Measurements from ENCODE around the gene STK38. TPM values are rescaled to one million over a fixed set of nuclear protein-coding genes. Genes with fewer than 3 reads are reported as not detected.
"Not testable (repeated sequence)": the region's sequence is repeated elsewhere in the genome, so short reads cannot be mapped to it uniquely, and the experiment has no call there.

Gene STK38
- total and polyA plus RNA-seq, 2 donors, result 20.0 to 50.0 TPM

DNA sequence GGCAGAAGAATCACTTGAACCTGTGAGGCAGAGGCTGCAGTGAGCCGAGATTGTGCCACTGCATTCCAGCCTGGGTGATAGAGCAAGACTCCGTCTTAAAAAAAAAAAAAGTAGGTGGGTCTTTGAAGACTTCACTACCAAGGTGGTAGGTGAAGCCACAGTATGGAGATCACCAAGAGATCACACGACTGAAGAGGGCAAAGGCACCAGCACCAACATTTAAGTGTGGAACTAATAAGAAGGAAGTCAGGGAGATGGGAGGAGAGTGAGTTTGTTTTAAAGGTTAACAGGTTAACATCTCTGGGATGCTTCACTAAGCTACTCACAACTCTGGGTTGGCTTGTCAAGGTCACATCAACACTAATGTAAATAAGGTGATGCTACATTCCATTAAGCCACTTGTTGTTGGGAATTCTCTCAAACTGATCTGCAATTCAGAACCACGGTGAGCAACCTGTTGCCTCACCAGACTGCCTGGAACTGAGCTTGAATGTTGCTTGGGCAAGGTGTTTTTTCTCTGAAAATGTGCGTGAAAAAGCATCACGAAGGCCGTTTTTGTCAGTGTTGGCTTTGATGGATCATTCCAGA lies 55.8 kb downstream of the STK38 start:
- H3K27ac ChIP-seq (ENCODE audit: low read depth in 1 of 2, low read length in 1 of 2), result no peak overlapping the region
- over 99% methylated on average over 7 of the region's 7 CpGs for WGBS
- peaks cover 44 to 78% of the 10 kb centered on the region in 2 donors for H3K36me3 ChIP-seq (ENCODE audit: control insufficient read depth in 2 of 2, insufficient read depth in 2 of 2, low read length in 1 of 2)

DNA sequence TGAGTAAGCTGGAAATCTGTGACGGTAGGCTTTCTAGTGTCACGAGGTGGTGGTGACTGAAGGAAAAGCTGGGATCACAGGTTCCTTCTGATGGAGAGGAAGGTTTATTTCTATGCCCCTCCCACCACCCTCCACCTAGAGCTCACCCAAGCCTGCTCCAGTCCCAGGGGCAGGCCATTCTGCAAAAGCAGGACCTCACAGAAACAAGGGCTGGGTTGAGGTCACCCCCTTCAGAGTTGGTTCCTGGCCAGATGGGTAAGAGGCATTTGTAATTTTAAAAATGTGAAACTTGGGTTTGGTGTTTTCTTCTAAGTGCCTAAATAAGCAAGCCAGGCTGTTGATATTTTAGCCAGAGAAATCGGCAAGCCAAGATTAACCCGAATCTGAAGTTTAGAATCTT lies 57.9 kb downstream of the STK38 start:
- H3K27me3 ChIP-seq (ENCODE audit: control insufficient read depth in 2 of 2, insufficient read depth in 1 of 2, low read length in 1 of 2), result no peaks in the 10 kb centered on the region
- H3K9me3 ChIP-seq (ENCODE audit: control insufficient read depth in 2 of 2, insufficient read depth in 1 of 2, low read length in 1 of 2), result no peaks in the 10 kb centered on the region
- 97% methylated on average over 4 of the region's 4 CpGs for whole genome bisulfite sequencing
- no peaks in the 10 kb centered on the region for H3K4me1 ChIP-seq (ENCODE audit: control insufficient read depth in 2 of 2, insufficient read depth in 2 of 2, low read length in 2 of 2)
- no peak for DNase-seq (ENCODE audit: low read depth in 6 of 9, low spot score in 9 of 9)
- no peak overlapping the region for H3K4me3 ChIP-seq (ENCODE audit: low read length in 2 of 2)
- H3K27ac ChIP-seq (ENCODE audit: low read depth in 1 of 2, low read length in 1 of 2), result no peak overlapping the region
- H3K36me3 ChIP-seq (ENCODE audit: control insufficient read depth in 2 of 2, insufficient read depth in 2 of 2, low read length in 1 of 2), result peaks cover 24 to 78% of the 10 kb centered on the region in 2 donors

More for the DNA sequence above, 55.8 kb downstream of the STK38 start:
- H3K9me3 ChIP-seq (ENCODE audit: control insufficient read depth in 2 of 2, insufficient read depth in 1 of 2, low read length in 1 of 2), result no peaks in the 10 kb centered on the region
- no peak for DNase-seq (ENCODE audit: low read depth in 6 of 9, low spot score in 9 of 9)
- no peaks in the 10 kb centered on the region for H3K4me1 ChIP-seq (ENCODE audit: control insufficient read depth in 2 of 2, insufficient read depth in 2 of 2, low read length in 2 of 2)
- no peak overlapping the region for H3K4me3 ChIP-seq (ENCODE audit: low read length in 2 of 2)
- H3K27me3 ChIP-seq (ENCODE audit: control insufficient read depth in 2 of 2, insufficient read depth in 1 of 2, low read length in 1 of 2), result no peaks in the 10 kb centered on the region

DNA sequence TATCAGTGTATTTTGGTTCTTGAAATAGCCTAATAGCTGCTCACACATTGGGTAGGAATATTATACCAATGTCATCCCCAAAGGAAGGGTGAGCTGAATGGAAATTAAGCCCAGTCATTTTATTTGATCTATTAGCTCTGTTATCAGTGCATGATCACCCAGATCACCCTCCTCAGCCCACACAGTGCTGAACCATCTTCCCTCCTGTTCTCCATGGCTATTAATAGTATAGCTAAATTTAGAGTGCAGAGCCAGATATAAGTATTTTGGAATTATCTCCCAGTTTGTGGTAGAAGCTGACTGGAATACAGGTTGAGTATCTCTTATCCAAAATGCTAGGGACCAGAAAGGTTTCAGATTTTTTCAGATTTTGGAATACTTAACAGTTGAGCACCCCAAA lies 59.1 kb downstream of the STK38 start:
- Histone ChIP-seq H3K36me3 (ENCODE audit: control insufficient read depth in 2 of 2, insufficient read depth in 2 of 2, low read length in 1 of 2) (peaks cover 18 to 78% of the 10 kb centered on the region in 2 donors), H3K27ac (ENCODE audit: low read depth in 1 of 2, low read length in 1 of 2) (no peak overlapping the region), H3K4me1 (ENCODE audit: control insufficient read depth in 2 of 2, insufficient read depth in 2 of 2, low read length in 2 of 2) (no peaks in the 10 kb centered on the region), H3K27me3 (ENCODE audit: control insufficient read depth in 2 of 2, insufficient read depth in 1 of 2, low read length in 1 of 2) (no peaks in the 10 kb centered on the region), H3K4me3 (ENCODE audit: low read length in 2 of 2) (no peak overlapping the region), H3K9me3 (ENCODE audit: control insufficient read depth in 2 of 2, insufficient read depth in 1 of 2, low read length in 1 of 2) (no peaks in the 10 kb centered on the region)
- no peak for DNase-seq (ENCODE audit: low read depth in 6 of 9, low spot score in 9 of 9)

DNA sequence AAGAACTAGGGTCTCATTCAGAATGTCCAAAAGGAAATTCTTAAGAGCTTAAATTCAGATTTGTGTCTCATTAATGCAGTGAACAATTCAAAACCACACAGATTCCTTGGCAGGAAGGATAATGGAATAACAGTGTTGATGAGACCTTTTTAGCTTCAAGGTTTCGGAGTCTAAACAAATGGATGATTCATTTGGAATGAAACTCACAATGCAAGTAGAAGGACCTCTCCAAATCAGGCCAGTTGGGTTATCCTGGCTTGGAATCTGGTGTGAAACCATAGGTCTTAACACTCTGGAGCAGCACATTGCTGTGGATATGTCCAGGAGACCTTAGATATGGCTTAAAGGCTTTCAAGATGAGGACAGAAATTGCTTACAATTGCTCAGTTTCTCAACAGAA lies 59.6 kb downstream of the STK38 start:
- no peak overlapping the region for H3K27ac ChIP-seq (ENCODE audit: low read depth in 1 of 2, low read length in 1 of 2)
- no peak for DNase-seq (ENCODE audit: low read depth in 6 of 9, low spot score in 9 of 9)
- 99% methylated on average over 1 of the region's 1 CpG for WGBS
- peaks cover 18 to 79% of the 10 kb centered on the region in 2 donors for H3K36me3 ChIP-seq (ENCODE audit: control insufficient read depth in 2 of 2, insufficient read depth in 2 of 2, low read length in 1 of 2)
- no peaks in the 10 kb centered on the region for H3K27me3 ChIP-seq (ENCODE audit: control insufficient read depth in 2 of 2, insufficient read depth in 1 of 2, low read length in 1 of 2)
- no peaks in the 10 kb centered on the region for H3K4me1 ChIP-seq (ENCODE audit: control insufficient read depth in 2 of 2, insufficient read depth in 2 of 2, low read length in 2 of 2)
- H3K9me3 ChIP-seq (ENCODE audit: control insufficient read depth in 2 of 2, insufficient read depth in 1 of 2, low read length in 1 of 2), result no peaks in the 10 kb centered on the region
- H3K4me3 ChIP-seq (ENCODE audit: low read length in 2 of 2), result no peak overlapping the region

DNA sequence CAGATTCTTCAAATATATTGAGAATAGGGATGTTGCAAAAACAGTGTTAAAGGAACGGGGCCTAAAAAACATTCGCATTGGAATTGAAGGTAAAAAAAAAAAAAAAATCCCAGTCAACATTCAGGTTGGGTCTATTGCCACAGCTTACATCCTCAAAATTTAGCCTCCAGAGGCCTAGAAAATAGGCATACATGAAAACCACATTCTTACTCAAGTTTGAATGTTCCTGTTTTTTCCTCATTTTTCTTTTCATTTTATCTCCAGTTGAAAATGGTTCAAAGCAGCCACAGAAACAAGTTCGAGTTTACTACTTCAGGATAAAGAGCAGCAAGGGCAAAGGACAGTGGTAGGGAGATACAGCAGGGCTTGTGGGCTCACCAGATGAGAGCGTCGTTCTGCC lies 62.5 kb downstream of the STK38 start:
- H3K9me3 ChIP-seq (ENCODE audit: control insufficient read depth in 2 of 2, insufficient read depth in 1 of 2, low read length in 1 of 2), result no peaks in the 10 kb centered on the region
- WGBS, result 97% methylated on average over 5 of the region's 5 CpGs
- H3K4me3 ChIP-seq (ENCODE audit: low read length in 2 of 2), result no peak overlapping the region
- no peaks in the 10 kb centered on the region for H3K4me1 ChIP-seq (ENCODE audit: control insufficient read depth in 2 of 2, insufficient read depth in 2 of 2, low read length in 2 of 2)
- H3K27ac ChIP-seq (ENCODE audit: low read depth in 1 of 2, low read length in 1 of 2), result no peak overlapping the region
- no peak for DNase-seq (ENCODE audit: low read depth in 6 of 9, low spot score in 9 of 9)
- no peaks in the 10 kb centered on the region for H3K27me3 ChIP-seq (ENCODE audit: control insufficient read depth in 2 of 2, insufficient read depth in 1 of 2, low read length in 1 of 2)
- H3K36me3 ChIP-seq (ENCODE audit: control insufficient read depth in 2 of 2, insufficient read depth in 2 of 2, low read length in 1 of 2), result peaks cover 36 to 93% of the 10 kb centered on the region in 2 donors

DNA sequence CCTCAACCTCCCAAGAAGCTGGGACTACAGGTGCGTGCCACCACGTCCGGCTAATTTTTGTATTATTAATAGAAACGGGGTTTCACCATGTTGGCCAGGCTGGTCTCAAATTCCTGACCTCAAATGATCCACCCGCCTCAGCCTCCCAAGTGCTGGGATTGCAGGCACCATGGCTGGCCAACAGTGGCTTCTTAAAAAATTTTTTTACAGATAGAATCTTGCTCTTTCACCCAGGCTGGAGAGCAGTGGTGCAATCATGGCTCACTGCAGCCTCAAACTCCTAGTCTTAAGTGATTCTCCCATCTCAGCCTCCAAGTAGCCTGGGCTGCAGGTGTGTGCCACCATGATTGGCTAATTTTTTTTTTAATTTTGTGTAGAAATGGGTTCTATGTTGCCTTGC lies 64.0 kb downstream of the STK38 start:
- peaks cover 34 to 91% of the 10 kb centered on the region in 2 donors for H3K36me3 ChIP-seq (ENCODE audit: control insufficient read depth in 2 of 2, insufficient read depth in 2 of 2, low read length in 1 of 2)
- WGBS, result over 99% methylated on average over 5 of the region's 5 CpGs
- not testable (repeated sequence) for H3K4me1 ChIP-seq (ENCODE audit: control insufficient read depth in 2 of 2, insufficient read depth in 2 of 2, low read length in 2 of 2); H3K4me3 ChIP-seq (ENCODE audit: low read length in 2 of 2); H3K27ac ChIP-seq (ENCODE audit: low read depth in 1 of 2, low read length in 1 of 2); H3K9me3 ChIP-seq (ENCODE audit: control insufficient read depth in 2 of 2, insufficient read depth in 1 of 2, low read length in 1 of 2); H3K27me3 ChIP-seq (ENCODE audit: control insufficient read depth in 2 of 2, insufficient read depth in 1 of 2, low read length in 1 of 2); DNase-seq (ENCODE audit: low read depth in 6 of 9, low spot score in 9 of 9)

DNA sequence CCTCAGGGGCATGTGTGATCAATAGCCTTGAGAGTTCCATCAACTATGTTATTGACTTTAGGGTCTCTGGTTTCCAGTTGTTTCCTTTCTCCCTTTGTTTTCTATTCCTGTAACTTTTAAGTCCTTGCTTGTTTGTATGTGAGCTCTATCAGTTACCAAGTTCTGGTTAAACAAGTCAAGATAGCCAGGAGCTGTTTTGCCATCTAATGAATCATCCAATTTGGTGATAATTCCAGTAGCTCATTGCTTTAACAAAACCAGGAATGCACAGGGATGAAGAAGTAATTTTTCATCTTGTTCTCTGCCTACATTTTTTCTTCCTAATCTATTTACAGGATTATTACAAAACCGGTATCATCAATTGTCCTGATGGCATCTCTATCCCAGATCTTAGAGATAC lies 68.0 kb downstream of the STK38 start:
- no peak overlapping the region for H3K4me3 ChIP-seq (ENCODE audit: low read length in 2 of 2)
- no peak overlapping the region for H3K27ac ChIP-seq (ENCODE audit: low read depth in 1 of 2, low read length in 1 of 2)
- H3K9me3 ChIP-seq (ENCODE audit: control insufficient read depth in 2 of 2, insufficient read depth in 1 of 2, low read length in 1 of 2), result no peaks in the 10 kb centered on the region
- no peak for DNase-seq (ENCODE audit: low read depth in 6 of 9, low spot score in 9 of 9)
- 83% methylated on average over 1 of the region's 1 CpG for WGBS
- peaks cover 30 to 67% of the 10 kb centered on the region in 2 donors for H3K36me3 ChIP-seq (ENCODE audit: control insufficient read depth in 2 of 2, insufficient read depth in 2 of 2, low read length in 1 of 2)
- no peaks in the 10 kb centered on the region for H3K27me3 ChIP-seq (ENCODE audit: control insufficient read depth in 2 of 2, insufficient read depth in 1 of 2, low read length in 1 of 2)
- H3K4me1 ChIP-seq (ENCODE audit: control insufficient read depth in 2 of 2, insufficient read depth in 2 of 2, low read length in 2 of 2), result no peaks in the 10 kb centered on the region

DNA sequence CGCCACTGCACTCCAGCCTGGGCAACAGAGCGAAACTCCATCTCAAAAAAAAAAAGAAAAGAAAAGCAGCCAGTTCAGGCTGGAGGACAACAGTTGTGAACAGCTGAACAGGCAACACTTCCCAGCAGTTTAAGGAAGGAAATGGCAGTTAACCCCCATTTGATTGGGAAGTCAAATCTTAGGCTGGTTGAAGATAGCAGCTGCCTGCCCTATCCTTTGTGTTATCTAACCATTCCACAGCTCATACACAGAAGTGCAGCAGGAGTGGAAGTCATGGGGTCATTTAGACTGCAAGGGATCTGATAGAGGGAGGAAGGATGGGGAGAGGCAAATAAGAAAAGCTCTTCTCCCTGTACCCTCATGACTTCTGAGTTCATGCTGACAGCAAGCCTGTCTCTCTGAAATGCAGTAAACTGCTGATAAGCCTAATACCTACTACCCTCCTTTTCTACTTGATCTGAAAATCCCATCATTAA lies 69.2 kb downstream of the STK38 start:
- Histone ChIP-seq H3K4me1 (ENCODE audit: control insufficient read depth in 2 of 2, insufficient read depth in 2 of 2, low read length in 2 of 2) (no peaks in the 10 kb centered on the region), H3K9me3 (ENCODE audit: control insufficient read depth in 2 of 2, insufficient read depth in 1 of 2, low read length in 1 of 2) (no peaks in the 10 kb centered on the region), H3K36me3 (ENCODE audit: control insufficient read depth in 2 of 2, insufficient read depth in 2 of 2, low read length in 1 of 2) (peaks cover 30 to 59% of the 10 kb centered on the region in 2 donors), H3K4me3 (ENCODE audit: low read length in 2 of 2) (no peak overlapping the region), H3K27me3 (ENCODE audit: control insufficient read depth in 2 of 2, insufficient read depth in 1 of 2, low read length in 1 of 2) (no peaks in the 10 kb centered on the region), H3K27ac (ENCODE audit: low read depth in 1 of 2, low read length in 1 of 2) (no peak overlapping the region)
- no peak for DNase-seq (ENCODE audit: low read depth in 6 of 9, low spot score in 9 of 9)
- WGBS, result 93% methylated on average over 2 of the region's 2 CpGs

DNA sequence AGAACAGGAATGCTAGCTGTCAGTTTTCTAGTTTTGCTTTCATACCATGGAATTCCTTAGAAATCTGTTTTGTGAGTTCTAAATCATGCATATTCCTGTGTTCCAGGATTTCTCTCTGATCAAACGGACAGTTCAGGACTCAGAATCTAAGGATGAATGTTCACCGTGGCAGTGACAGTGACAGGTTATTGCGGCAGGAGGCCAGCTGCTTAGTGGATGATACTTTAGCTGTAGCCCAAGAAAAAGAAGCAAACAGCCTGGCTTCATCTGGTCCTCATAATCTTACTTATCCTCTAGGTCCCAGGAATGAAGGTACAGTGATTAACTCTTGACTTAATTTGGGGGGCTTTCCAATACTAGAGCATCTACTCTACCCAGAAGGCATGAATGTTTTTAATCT lies 77.3 kb downstream of the STK38 start:
- peaks cover 7 to 40% of the 10 kb centered on the region in 2 donors for H3K36me3 ChIP-seq (ENCODE audit: control insufficient read depth in 2 of 2, insufficient read depth in 2 of 2, low read length in 1 of 2)
- no peak for DNase-seq (ENCODE audit: low read depth in 6 of 9, low spot score in 9 of 9)
- H3K9me3 ChIP-seq (ENCODE audit: control insufficient read depth in 2 of 2, insufficient read depth in 1 of 2, low read length in 1 of 2), result no peaks in the 10 kb centered on the region
- no peaks in the 10 kb centered on the region for H3K4me1 ChIP-seq (ENCODE audit: control insufficient read depth in 2 of 2, insufficient read depth in 2 of 2, low read length in 2 of 2)
- no peak overlapping the region for H3K4me3 ChIP-seq (ENCODE audit: low read length in 2 of 2)
- H3K27me3 ChIP-seq (ENCODE audit: control insufficient read depth in 2 of 2, insufficient read depth in 1 of 2, low read length in 1 of 2), result no peaks in the 10 kb centered on the region
- 98% methylated on average over 3 of the region's 3 CpGs for WGBS
- no peak overlapping the region for H3K27ac ChIP-seq (ENCODE audit: low read depth in 1 of 2, low read length in 1 of 2)
